Esophagus muscularis mucosa (tissue), 4 donors: ENCODE measurements around the gene KLHL3. TPM values are rescaled to one million over a fixed set of nuclear protein-coding genes. Genes with fewer than 3 reads are reported as not detected.
A peak's percentile ranks its signal among the peaks of the same experiment; 100 is the strongest.

ENCODE experiments used
- DNase-seq: peaks from one replicate; pipeline ENCODE4 v3.0.0-alpha.2; 2017; ENCODE audit errors: extremely low spot score
- H3K27ac ChIP-seq, 4 donors: fragments of 200-600 bp; sonication (generic); replicated peaks in 1 of 4; 1 replicate in 3 of 4; 2 replicates in 1 of 4; pipeline ENCODE4 v1.5.1; 2016 to 2019; ENCODE audit warnings: mild to moderate bottlenecking in 1 of 4
- H3K27me3 ChIP-seq, 4 donors: fragments of 200-600 bp; sonication (generic); one replicate each; pipeline versions ENCODE4 v1.5.1 to v1.6.0; 2016 to 2019
- H3K36me3 ChIP-seq, 4 donors: fragments of 200-600 bp; sonication (generic); one replicate each; pipeline ENCODE4 v1.5.1; 2016 to 2019
- H3K4me1 ChIP-seq, 4 donors: fragments of 200-600 bp; sonication (generic); one replicate each; pipeline ENCODE4 v1.5.1; 2016 to 2019
- H3K4me3 ChIP-seq, 4 donors: fragments of 200-600 bp; sonication (generic); 1 replicate in 2 of 4; 2 replicates in 2 of 4; pipeline ENCODE4 v1.5.1; 2016 to 2019; ENCODE audit warnings: mild to moderate bottlenecking in 4 of 4, moderate library complexity in 1 of 4
- H3K9me3 ChIP-seq, 4 donors: fragments of 200-600 bp; sonication (generic); 1 replicate in 3 of 4; 2 replicates in 1 of 4; pipeline ENCODE4 v1.5.1; 2016 to 2019
- EP300 ChIP-seq: sonication (generic); formaldehyde crosslinking; IDR thresholded peaks from one replicate; pipeline ENCODE4 v1.6.1; 2017; ENCODE audit warnings: antibody characterized with exemption
- POLR2A ChIP-seq: fragments of 450-650 bp; IDR thresholded peaks from one replicate; pipeline ENCODE4 v1.6.1; 2017; ENCODE audit warnings: antibody characterized with exemption, moderate library complexity, mild to moderate bottlenecking, low read depth
- POLR2AphosphoS5 ChIP-seq, 2 donors: sonication (generic); formaldehyde crosslinking; IDR thresholded peaks; one replicate each; pipeline ENCODE4 v1.6.1; 2017; ENCODE audit warnings: antibody characterized with exemption in 2 of 2
- WGBS: methylation state at CpG from one replicate; pipeline ENCODE4 v1.1.5; 2018; 5-methylcytosine and 5-hydroxymethylcytosine counted together
- intact Hi-C: fragments of 100-400 bp; cut with DNase I; formaldehyde crosslinking; loops from one replicate; pipeline ENCODE4 v1.15.1; 2023
- total RNA-seq, 4 donors: library from RNA; depleted of rRNA; stranded (reverse); fragments of >200 nt; gene quantifications; one replicate each; pipeline versions ENCODE4 v1.1.0 to v1.2.1, GENCODE V29; 2016
- TF ChIP-seq, protein P1 (sequence below), 3 experiments: fragments of 200-600 bp in 2 of 3; fragments of 450-650 bp in 1 of 3; sonication (generic) in 2 of 3; IDR thresholded peaks; one replicate each; pipeline ENCODE4 v1.5.1; 2017 to 2019; ENCODE audit warnings: antibody characterized with exemption in 3 of 3, mild to moderate bottlenecking in 2 of 3, moderate library complexity in 1 of 3

KLHL3 gene
- total RNA-seq, 4 donors from 2014 or later = 3.0 to 7.8 (median 5.6) TPM

DNA sequence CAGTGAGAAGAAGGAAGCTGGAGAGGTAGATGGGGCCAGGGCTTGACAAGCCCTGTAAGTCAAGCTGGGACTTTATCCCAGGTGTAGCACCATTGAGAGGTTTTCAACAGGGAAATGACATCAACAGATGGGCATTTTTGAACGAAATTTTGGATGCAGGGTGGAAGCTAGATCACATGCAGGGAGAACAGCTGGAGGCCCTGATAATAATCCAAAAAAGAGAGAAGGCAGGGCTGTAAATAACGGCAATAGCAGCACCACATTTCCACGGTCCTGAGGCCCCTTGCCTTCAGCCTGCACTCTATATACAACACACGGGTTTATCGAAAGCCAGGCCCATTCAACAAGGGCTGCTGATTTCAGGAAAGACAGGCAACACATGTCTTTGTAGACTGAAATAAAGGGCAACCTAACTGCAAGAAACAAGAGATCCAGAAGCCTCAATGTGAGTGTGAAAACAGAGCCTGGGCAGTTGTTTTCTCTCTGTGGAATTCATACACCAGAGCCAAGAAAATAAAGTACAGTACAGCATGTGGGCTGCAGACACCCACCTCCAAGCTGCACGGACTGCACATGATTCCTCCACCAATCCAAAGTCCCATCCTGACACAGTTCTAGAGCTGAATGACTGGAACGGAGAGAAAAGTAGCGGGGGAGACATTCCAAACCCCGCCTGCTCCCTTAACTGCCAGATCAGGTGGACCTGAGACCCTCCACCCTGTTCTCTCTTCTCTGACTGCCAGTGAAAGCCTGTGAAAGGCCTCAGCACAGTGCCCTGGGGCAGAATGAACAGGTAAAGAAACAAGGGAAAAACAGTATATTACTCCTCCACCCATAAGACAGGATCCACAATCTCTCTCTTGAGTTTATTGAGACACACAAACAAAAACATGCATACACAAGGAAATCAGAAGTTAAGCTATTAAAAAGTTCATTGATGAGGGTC, 36.3 kb downstream of the KLHL3 start:
- no peak overlapping the region for H3K4me3 ChIP-seq
- no peaks in the 10 kb centered on the region for H3K27me3 ChIP-seq
- no peak overlapping the region for H3K27ac ChIP-seq
- H3K9me3 ChIP-seq = no peaks in the 10 kb centered on the region
- H3K4me1 ChIP-seq = peaks cover 0 to 23% (median 6%) of the 10 kb centered on the region in 4 donors
- WGBS = 55% methylated on average over 9 of the region's 9 CpGs
- TF ChIP-seq, protein P1, sequence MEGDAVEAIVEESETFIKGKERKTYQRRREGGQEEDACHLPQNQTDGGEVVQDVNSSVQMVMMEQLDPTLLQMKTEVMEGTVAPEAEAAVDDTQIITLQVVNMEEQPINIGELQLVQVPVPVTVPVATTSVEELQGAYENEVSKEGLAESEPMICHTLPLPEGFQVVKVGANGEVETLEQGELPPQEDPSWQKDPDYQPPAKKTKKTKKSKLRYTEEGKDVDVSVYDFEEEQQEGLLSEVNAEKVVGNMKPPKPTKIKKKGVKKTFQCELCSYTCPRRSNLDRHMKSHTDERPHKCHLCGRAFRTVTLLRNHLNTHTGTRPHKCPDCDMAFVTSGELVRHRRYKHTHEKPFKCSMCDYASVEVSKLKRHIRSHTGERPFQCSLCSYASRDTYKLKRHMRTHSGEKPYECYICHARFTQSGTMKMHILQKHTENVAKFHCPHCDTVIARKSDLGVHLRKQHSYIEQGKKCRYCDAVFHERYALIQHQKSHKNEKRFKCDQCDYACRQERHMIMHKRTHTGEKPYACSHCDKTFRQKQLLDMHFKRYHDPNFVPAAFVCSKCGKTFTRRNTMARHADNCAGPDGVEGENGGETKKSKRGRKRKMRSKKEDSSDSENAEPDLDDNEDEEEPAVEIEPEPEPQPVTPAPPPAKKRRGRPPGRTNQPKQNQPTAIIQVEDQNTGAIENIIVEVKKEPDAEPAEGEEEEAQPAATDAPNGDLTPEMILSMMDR (IDR thresholded peaks at IDR 0.05) = no peak
- TF ChIP-seq POLR2A (no peak), EP300 (no peak), POLR2AphosphoS5 (IDR thresholded peaks at IDR 0.05) (no peak)
- intact Hi-C loops = no loop called here
- no peak for DNase-seq
- peaks cover 0 to 36% (median 4%) of the 10 kb centered on the region in 4 donors for H3K36me3 ChIP-seq

DNA sequence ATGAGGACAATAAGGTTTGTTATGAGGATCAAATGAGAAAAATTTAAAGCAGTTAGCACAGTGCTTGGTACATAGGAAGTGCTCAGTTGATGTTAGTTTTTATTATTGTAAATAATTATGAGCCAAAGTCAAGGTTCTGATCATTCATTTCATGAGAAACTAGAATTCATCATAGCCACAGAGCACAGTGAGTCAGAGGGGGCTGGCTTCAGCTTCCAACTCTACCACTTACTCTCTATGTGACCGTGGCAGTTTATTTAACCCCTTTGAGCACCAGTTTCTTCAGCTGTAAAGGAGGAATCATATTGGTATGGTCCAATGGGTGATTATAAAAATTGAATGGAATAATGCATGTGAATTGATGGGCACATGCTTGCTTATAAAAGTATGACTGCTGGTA, 39.4 kb downstream of the KLHL3 start:
- Histone ChIP-seq H3K4me3 (no peak overlapping the region), H3K9me3 (no peaks in the 10 kb centered on the region), H3K27me3 (no peaks in the 10 kb centered on the region), H3K27ac (no peak overlapping the region), H3K36me3 (peaks cover 0 to 36% (median 9%) of the 10 kb centered on the region in 4 donors), H3K4me1 (peaks cover 0 to 35% (median 6%) of the 10 kb centered on the region in 4 donors)
- no peak for DNase-seq
- intact Hi-C loops = no loop called here
- WGBS = 0% methylated on average over 1 of the region's 1 CpG
- TF ChIP-seq POLR2A (no peak), EP300 (no peak), POLR2AphosphoS5 (IDR thresholded peaks at IDR 0.05) (no peak)
- TF ChIP-seq, protein P1 (IDR thresholded peaks at IDR 0.05) = no peak

DNA sequence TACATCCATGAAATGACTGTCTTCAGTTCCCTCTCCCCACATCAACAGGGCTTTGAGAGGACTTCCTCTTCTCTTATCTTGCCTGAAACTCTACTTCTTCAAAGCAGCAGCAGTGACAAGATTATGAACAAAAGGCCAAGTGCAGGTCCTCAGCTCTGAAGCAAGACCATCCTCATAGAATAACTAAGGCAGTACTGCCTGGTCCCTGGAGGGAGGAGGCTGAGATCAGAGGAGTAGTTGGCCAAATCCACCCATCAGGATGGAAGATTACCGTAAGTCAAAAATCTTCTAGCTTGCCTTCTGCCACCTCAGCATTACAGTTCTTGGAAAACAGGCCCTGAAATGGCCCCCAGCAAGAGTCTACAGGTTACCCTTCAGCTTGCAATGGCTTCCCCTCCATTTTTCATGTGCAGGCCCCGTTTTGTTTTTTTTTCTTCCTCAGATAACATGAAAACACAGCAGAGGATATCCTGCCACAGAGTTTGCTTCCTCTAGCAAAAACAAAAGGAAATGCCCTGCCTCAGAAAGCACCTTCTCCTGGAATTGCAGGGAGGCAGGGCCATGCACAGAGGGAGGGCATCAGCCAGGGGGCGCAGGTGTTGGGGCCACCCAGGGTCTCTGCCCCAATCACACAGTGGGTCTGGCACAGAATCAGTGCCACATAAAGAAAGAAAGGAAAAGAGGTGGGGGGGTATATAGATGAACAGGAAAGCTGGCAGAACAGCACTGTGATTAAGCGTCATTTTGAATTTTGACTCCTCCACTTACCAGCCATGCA, 40.0 kb downstream of the KLHL3 start:
- DNase-seq = no peak
- Histone ChIP-seq H3K9me3 (no peaks in the 10 kb centered on the region), H3K27ac (peak overlapping the region in 2 of 4 donors; percentile 32 to 49), H3K4me1 (peaks cover 0 to 35% (median 6%) of the 10 kb centered on the region in 4 donors), H3K4me3 (no peak overlapping the region), H3K27me3 (no peaks in the 10 kb centered on the region), H3K36me3 (peaks cover 0 to 37% (median 9%) of the 10 kb centered on the region in 4 donors)
- WGBS = 70% methylated on average over 4 of the region's 4 CpGs
- intact Hi-C loops = no loop called here
- TF ChIP-seq POLR2A = no peak
- TF ChIP-seq, protein P1 (IDR thresholded peaks at IDR 0.05) = peak in 1 of 3 experiments; percentile 38

DNA sequence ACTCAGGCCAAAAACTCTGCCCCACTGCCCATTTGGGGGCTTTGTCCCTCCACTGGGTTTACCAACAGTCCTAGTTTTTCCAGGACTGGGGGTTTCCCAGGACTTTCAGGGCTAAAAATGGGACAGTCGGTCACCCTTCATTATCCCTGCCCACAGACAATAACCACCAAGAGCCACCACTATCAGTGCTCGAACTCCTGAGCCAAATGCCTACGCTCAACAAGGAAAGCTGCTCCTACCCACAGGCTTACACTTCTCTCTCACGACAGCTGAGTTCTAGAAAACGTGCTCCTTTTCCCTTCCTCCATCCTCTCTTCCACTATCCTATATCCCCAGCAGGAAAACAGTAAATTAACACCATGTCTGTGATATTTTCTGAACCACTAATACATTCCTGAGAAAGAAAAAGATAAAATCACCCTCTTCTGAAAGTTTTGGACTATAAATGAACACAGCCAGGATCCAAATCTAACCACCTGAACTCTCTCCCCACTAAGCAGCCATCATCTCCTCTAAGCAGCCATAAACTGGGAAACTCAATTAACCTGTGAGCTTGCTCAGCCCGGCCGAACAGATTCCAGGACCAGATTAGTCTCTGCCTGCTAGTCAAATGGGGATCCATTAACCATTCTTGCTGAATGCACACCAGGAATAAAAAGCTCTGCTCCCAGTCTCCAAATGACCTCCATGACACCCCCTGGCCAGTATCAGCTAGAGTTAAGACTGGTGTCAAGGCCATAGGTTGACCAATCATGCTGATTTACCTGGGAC, 41.8 kb downstream of the KLHL3 start:
- Histone ChIP-seq H3K4me3 (no peak overlapping the region), H3K9me3 (no peaks in the 10 kb centered on the region), H3K4me1 (peaks cover 0 to 25% (median 6%) of the 10 kb centered on the region in 4 donors), H3K27me3 (no peaks in the 10 kb centered on the region), H3K27ac (no peak overlapping the region), H3K36me3 (peaks cover 0 to 44% (median 11%) of the 10 kb centered on the region in 4 donors)
- TF ChIP-seq POLR2AphosphoS5 (IDR thresholded peaks at IDR 0.05) (no peak), EP300 (no peak), POLR2A (no peak)
- TF ChIP-seq, protein P1 (IDR thresholded peaks at IDR 0.05) = no peak
- intact Hi-C loops = no loop called here
- WGBS = 91% methylated on average over 7 of the region's 7 CpGs
- DNase-seq = no peak
